GM21619 (cell line): Measurements from ENCODE around the gene BLTP2.
"Not testable (repeated sequence)": the region's sequence is repeated elsewhere in the genome, so short reads cannot be mapped to it uniquely, and the experiment has no call there.

Source experiments
- ATAC-seq: cut with Tn5 transposase; IDR thresholded peaks from one replicate; pipeline ENCODE4 v1.9.1; 2021; ENCODE audit not compliant: unreplicated experiment

Gene BLTP2

DNA sequence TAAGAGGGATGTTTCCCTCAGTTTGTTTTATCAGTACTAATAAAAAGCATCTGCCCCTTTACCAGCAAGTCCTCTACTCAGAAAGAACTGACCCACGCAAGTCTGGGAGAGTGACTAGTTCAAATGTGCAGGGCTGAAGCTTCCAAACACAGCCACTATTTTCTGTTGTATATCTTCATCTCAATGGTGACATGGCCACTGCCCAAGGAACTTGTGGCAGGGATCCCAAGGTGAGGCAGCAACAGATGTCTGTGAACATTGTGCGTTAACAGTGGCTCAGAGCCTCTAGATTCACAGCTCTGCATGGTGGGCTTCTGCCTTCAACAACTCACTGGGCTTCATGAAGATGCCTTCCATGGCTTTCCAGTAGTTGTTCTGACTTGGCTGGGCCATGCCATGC, 3.7 kb upstream of the BLTP2 start:
- ATAC-seq = no peak

- ATAC-seq = no peak
These were observed 1.2 kb upstream of the BLTP2 start for GRCh38 chr17:28646039-28646754.

- ATAC-seq = no peak
These were observed 600 bp upstream of the BLTP2 start for GRCh38 chr17:28645576-28645939.

GRCh38 chr17:28643983-28644786, 773 bp downstream of the BLTP2 start:
- peak; percentile 3 for ATAC-seq

DNA sequence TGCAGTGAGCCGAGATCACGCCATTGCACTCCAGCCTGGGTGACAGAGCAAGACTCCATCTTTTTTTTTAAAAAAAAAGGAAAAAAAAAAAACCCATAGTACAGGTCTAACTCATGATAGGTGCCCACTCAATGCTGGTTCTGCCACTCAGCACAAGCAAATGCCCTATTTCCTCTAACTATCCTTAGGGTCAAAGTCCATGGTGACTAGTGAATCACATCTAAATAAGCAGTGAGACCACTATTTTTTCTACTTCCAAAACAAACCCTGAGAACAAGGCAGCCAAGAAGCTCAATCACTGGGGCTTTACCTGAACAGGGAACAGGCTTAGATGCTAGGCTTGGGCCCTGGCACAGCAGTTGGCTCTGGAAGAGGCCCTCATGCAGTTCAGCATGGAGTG, 3.4 kb downstream of the BLTP2 start:
- ATAC-seq = no peak

DNA sequence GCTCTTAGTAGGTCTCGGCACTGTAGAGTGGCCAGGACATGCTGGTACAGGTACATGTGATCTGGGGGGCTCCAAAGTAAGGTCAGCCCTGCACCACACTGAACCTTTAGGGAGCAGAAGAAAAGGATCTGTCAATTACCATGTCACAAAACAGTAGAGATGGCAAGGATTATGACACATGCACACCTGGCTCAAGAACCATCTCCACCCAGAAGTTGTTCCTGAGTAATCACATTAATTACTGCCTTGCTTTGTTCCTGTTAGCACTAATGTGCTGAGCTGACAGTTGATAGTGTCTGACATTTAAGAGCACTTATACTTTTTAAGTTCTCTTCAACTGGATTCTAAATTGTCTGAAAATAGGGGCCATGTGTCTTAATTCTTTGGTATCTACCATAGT, 9.5 kb downstream of the BLTP2 start:
- no peak for ATAC-seq

DNA sequence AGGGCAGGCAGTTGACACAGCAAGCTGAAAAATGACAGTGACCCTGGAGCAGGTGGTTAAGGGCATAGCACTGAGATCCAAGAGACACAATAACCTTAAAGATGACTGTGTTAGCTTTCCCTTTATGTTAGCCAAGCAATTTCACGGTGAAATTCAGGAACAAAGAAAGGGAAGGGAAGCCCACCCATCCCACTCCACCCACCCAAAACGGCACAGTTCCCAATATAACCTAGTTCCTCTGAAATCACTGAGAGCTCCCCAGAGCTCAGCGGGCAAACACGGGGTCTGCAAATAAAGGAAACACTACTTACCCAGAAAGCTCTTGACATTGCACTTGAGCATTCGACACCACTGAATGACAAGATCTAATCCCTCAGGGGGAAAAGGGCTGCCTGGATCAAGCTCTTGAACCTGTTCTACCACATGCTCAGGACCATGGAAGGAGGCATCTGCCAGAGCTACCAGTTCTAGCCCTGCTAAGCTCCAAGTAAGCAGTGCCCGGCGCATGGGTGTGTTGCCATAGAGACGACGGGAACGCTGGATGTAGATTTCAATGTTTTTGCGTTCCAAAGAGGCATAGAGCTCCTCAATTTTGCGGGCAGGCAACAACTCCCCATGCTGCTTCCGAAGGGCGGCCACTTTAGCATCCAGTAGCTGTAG, 10.6 kb downstream of the BLTP2 start:
- no peak for ATAC-seq

DNA sequence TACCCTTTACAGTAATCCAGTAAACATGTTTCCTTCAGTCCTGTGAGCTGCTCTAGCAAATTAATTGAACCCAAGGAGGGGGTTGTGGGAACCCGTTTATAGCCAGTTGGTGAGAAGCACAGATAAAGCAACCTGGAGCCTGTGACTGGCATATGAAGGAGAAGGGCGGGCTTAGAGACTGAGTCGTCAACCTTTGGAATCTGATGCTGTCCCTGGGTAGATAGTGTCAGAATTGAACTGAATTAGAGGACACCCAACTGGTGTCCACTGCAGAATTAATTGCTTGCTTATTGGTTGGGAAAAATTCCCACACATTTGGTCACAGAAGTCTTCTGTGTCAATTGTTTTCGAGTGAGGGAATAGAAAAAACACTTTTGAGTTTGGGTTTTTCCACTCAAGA, 18.1 kb downstream of the BLTP2 start:
- no peak for ATAC-seq

DNA sequence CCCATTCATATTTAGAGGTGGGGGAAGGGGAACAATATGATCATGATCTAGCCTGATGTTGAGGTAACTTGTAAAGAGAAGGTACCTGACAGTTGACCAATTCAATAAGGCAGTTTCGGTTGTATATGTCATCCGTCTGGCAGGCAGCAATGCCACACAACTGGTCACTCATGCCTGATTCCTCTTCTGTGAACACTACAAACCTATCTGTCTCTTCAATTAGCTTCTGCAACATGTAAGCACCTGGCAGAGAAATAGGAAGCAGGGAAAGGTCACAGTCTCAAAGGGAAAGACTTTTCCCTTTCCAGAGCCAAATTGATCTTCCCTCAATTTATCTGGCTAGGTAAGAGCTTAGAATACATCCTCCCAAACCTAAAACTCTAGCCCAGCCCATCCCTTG, 20.8 kb downstream of the BLTP2 start:
- ATAC-seq = no peak

GRCh38 chr17:28623696-28624095, 21.3 kb downstream of the BLTP2 start:
- no peak for ATAC-seq

GRCh38 chr17:28622186-28622585, 22.8 kb downstream of the BLTP2 start:
- ATAC-seq = no peak

- no peak for ATAC-seq
These were observed 24.9 kb downstream of the BLTP2 start for GRCh38 chr17:28620010-28620409.

- ATAC-seq = no peak
These were observed 26.5 kb downstream of the BLTP2 start for GRCh38 chr17:28618464-28618863.

DNA sequence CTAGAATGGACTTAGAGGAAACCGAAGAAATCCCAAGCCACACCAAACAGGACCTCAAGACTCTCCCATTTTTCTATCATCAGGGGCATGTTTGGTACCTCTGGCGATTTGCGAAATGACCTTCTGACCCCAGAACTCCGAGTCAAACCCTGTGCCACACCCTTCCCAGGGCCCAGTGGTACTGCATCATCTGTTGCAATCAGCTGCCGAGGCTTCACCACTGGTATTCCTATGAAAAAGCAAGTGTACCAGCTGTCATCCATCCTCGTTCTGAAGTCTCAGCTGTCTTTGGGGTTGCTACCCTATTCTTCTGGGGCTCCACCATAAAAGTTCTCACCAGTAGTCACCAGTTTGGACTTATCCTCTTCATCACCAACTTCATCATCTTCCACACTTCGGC, 28.7 kb downstream of the BLTP2 start:
- no peak for ATAC-seq

DNA sequence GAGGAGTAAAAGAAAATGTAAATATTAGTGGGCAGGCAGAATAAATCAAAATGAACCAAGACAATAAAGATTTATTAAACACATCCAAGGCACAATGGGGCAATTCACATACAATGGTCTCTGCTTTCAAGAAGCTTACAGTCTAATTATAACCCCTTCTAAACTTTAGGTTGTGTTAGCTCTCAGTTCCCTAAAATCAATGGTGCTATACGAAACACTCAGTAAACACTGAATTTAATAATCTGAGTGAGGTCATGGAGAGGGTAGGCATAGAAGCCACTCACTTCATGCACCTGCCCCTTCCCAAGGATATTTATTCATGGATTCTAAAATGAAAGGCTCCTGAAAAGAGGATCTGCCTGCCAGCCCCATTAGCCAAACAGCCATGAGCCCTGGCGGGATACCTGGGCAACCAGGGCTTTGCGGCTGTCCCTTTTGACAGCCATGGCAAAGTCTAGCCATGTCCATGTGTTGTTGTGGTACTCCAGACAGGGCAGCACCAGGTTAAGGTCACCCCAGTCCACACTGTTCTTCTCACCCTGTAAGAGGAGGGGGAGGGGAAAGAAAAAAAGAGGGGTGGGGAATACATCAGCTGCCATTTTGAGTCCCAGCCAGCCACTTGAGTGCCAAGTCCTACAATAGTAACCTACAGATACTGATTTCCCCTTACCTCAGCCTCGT, 29.6 kb downstream of the BLTP2 start:
- ATAC-seq = no peak

DNA sequence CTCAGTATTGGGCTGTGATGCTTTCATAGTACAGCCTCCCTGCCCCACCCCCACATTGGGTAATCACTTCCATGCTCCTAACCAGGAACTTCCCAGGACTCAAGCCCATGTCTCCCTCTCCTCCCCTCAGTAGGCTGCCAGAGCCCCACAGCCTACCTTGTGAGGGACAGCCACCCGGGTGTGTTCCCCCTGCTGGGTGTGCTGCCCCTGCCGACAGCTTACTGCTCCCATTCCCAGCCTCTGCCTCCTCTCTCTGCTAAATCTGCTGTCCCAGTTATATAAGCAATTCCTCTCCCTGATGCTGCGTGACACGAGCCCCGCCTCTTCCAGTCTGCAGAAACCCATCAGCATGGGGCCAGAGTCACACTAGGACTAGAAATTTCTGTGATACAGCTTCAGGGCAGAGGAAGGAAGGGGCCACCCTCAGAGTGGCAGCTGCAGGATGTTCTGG, 31.0 kb downstream of the BLTP2 start, which contains the start of gene RSKR:
TSS of gene RSKR (minus strand) at position 255 of the 451 bp plus-strand sequence. CDS start at position 231, 24 bp downstream.
- ATAC-seq = no peak

DNA sequence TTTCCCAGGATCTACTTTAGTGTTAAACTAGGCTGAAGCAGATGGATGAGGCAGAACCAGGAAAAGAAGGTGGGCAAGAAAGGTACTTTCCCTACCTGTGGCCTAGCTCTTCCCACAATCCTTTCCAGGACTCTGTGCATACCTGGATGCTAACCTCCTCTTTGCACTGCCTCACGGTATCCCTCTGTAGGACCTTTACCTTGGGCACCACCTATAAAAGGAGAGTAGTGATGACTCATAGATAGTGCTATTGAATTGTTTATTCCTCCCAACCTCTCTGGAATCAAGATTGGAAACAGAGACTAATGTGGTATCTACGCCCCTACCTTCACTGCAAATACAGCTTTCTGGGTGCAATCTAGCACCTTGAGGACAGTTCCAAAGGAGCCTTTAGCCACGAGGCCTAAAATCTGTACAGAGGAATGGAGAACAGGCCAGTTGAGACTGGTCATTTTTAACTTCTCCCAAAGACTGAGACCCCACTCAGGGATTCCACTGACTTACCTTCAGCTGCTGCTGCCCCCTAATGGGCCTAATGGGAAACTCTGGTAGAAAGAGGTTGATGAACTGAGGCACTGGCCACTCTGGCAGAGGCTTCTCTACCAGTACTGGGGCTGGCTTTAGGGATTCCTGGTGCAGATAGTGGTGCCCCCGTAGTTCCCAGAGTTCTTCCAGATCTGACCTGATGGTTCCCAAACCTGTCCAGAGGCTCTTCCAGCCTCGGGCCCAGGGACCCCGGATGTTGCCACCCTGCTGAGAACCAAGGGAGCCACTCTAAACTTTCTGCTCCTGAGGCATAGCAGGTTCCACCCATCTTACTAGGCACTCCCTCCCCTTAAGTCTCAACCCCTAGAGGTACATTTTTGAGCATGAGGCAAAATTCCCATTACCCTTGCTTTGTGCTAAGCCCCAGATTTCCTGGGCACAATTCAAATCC, 31.8 kb downstream of the BLTP2 start:
- ATAC-seq = no peak

DNA sequence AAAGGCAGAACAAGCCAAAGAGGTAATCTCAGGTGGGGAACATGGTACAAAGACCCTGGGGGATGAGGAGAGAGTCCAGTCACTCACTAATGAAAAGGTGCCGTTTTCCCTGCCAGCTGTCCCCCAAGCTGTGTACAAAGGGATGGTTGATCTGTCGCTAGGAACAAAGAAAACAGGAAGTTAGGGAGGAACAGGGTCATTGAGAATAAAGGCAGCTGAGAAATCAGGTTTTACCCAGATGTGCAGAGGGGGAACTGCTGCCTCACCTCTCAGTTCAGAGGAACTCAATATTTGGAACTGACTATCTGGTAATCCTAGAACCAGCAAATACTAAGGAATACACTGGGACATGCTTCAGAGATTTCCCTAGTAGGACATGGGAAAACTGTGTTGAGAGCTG, 32.4 kb downstream of the BLTP2 start:
- ATAC-seq = no peak

- no peak for ATAC-seq
These were observed 34.6 kb downstream of the BLTP2 start for GRCh38 chr17:28610376-28610775.

GRCh38 chr17:28604031-28604430, 40.9 kb downstream of the BLTP2 start:
- not testable (repeated sequence) for ATAC-seq
